ENCODE results near the gene ZNF581.

The ZNF581 gene

GRCh38 chr19:55640043-55640576 lies 3.3 kb upstream of the ZNF581 start:
- no peak for TF ChIP-seq FOXP2 (optimal IDR thresholded peaks at IDR 0.05; ENCODE audit: control extremely low read depth, extremely low read length, insufficient read depth)
- no peak for TF ChIP-seq POLR2AphosphoS5 (IDR thresholded peaks at IDR 0.05; ENCODE audit: borderline replicate concordance, low read depth, low read length)
- TF ChIP-seq EZH2 (IDR thresholded peaks at IDR 0.05), result no peak
- Histone ChIP-seq H3K27ac (peak overlapping the region; percentile 92), H3K9me3 (ENCODE audit: low read depth, low read length) (no peaks in the 10 kb centered on the region), H3K36me3 (ENCODE audit: insufficient read depth, low read length) (peaks cover 9% of the 10 kb centered on the region), H3K4me3 (peak overlapping the region; percentile 92), H3K9ac (ENCODE audit: insufficient read length) (peak overlapping the region; percentile 87)
- no peak for DNase-seq (ENCODE audit: low read depth, low spot score)

GRCh38 chr19:55640577-55641425 lies 2.6 kb upstream of the ZNF581 start, which contains the start of gene ZNF580:
ZNF580 (plus strand) TSS chr19:55641002; CDS start chr19:55642509, 1,507 bp downstream.
- TF ChIP-seq EZH2 (IDR thresholded peaks at IDR 0.05), result no peak
- no peak for TF ChIP-seq FOXP2 (optimal IDR thresholded peaks at IDR 0.05; ENCODE audit: control extremely low read depth, extremely low read length, insufficient read depth)
- TF ChIP-seq POLR2AphosphoS5 (IDR thresholded peaks at IDR 0.05; ENCODE audit: borderline replicate concordance, low read depth, low read length), result no peak; the same call in 1 of the 2 replicates
- DNase-seq (ENCODE audit: low read depth, low spot score), result no peak
- peak within 1 kb of the TSS; percentile 92 for H3K4me3 ChIP-seq

DNA sequence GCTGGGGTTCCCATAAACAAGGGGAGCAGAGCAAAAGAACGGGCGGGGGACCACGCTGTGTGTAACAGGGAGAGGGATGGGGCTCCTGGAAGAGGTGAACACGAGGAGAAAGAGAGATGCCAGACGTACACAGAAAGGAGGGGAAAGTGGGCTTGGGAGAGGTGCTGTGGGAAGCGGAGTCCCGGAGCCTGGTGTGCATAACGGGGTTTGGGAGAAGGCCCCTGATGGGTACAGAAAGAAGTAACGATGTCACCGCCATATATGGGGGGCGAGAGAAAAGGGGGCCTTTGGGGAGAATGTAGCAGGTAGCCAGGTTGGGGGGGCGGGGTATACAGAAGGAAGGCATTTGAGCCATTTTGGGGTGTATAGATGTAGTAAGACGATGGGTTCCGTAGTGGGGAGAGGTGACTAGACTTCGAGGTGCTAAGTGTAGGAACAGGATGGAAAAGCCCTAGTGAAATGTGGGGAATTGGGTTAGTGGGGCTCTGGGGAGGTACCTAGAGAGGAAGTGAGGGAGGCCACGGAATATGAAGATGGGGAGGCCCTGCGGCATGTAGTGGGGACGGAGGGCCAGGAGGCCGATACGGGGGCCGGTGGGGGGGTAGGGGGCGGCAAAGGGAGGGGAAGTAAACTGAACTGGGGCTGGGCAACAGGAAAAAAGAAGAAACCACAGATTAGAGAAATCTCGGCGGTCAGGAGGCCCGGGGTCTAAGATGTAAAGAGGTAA lies 1.9 kb upstream of the ZNF581 start:
- Histone ChIP-seq H3K27ac (peak overlapping the region; percentile 92), H3K4me3 (peak overlapping the region; percentile 92), H3K9ac (ENCODE audit: insufficient read length) (peak overlapping the region; percentile 87), H3K36me3 (ENCODE audit: insufficient read depth, low read length) (peaks cover 15% of the 10 kb centered on the region), H3K9me3 (ENCODE audit: low read depth, low read length) (no peaks in the 10 kb centered on the region)
- DNase-seq (ENCODE audit: low read depth, low spot score), result no peak
- TF ChIP-seq POLR2AphosphoS5 (IDR thresholded peaks at IDR 0.05; ENCODE audit: borderline replicate concordance, low read depth, low read length), result peak; percentile 45; the same call in 1 of the 2 replicates
- no peak for TF ChIP-seq FOXP2 (optimal IDR thresholded peaks at IDR 0.05; ENCODE audit: control extremely low read depth, extremely low read length, insufficient read depth)
- no peak for TF ChIP-seq EZH2 (IDR thresholded peaks at IDR 0.05)

More at GRCh38 chr19:55640577-55641425, 2.6 kb upstream of the ZNF581 start, which contains the start of gene ZNF580:
- Histone ChIP-seq H3K9ac (ENCODE audit: insufficient read length) (peak within 1 kb of the TSS; percentile 87), H3K36me3 (ENCODE audit: insufficient read depth, low read length) (peaks cover 15% of the 10 kb centered on the region), H3K27ac (peak within 1 kb of the TSS; percentile 92), H3K9me3 (ENCODE audit: low read depth, low read length) (no peaks in the 10 kb centered on the region)

DNA sequence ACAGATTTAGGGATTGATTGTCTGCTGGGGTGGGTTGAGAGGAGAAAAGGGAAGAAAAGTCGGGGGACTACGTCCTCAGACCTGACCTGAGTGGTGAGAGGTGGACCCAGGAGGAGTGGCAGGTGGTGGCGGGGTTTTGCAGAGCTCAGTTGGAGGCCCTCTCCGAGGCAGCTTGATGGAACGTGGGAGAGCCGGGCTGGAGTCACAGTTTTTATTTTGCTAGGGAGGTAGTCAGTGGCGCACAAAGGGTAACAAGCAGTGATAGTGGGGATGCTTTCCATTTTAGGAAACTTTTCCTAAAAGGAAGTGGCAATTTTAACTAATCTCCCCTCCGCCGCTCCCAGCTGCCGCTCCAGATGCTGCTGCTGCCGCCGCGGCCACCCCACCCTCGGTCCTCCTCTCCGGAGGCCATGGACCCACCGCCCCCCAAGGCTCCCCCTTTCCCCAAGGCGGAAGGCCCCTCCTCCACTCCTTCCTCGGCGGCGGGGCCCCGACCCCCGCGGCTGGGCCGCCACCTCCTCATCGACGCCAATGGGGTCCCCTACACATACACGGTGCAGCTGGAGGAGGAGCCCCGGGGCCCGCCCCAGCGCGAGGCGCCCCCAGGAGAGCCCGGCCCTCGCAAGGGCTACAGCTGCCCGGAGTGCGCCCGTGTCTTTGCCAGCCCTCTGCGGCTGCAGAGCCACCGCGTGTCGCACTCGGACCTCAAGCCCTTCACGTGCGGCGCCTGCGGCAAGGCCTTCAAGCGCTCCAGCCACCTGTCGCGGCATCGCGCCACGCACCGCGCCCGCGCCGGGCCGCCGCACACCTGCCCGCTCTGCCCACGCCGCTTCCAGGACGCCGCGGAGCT lies 1.1 kb upstream of the ZNF581 start:
- peak overlapping the region; percentile 92 for H3K4me3 ChIP-seq
- H3K27ac ChIP-seq, result peak overlapping the region; percentile 92
- TF ChIP-seq POLR2AphosphoS5 (IDR thresholded peaks at IDR 0.05; ENCODE audit: borderline replicate concordance, low read depth, low read length) (peak; percentile 19; the same call in 1 of the 2 replicates), FOXP2 (optimal IDR thresholded peaks at IDR 0.05; ENCODE audit: control extremely low read depth, extremely low read length, insufficient read depth) (no peak), EZH2 (IDR thresholded peaks at IDR 0.05) (no peak)
- no peaks in the 10 kb centered on the region for H3K9me3 ChIP-seq (ENCODE audit: low read depth, low read length)
- peaks cover 19% of the 10 kb centered on the region for H3K36me3 ChIP-seq (ENCODE audit: insufficient read depth, low read length)
- DNase-seq (ENCODE audit: low read depth, low spot score), result no peak
- peak overlapping the region; percentile 87 for H3K9ac ChIP-seq (ENCODE audit: insufficient read length)

GRCh38 chr19:55643887-55644176 lies 383 bp downstream of the ZNF581 start:
- no peak for DNase-seq (ENCODE audit: low read depth, low spot score)
- H3K27ac ChIP-seq, result 0 out of 2 replicates have a peak overlapping the region, but pooled peaks have one; percentile 40
- TF ChIP-seq EZH2 (IDR thresholded peaks at IDR 0.05), result no peak
- TF ChIP-seq POLR2AphosphoS5 (IDR thresholded peaks at IDR 0.05; ENCODE audit: borderline replicate concordance, low read depth, low read length), result no peak
- TF ChIP-seq FOXP2 (optimal IDR thresholded peaks at IDR 0.05; ENCODE audit: control extremely low read depth, extremely low read length, insufficient read depth), result no peak
- peaks cover 19% of the 10 kb centered on the region for H3K36me3 ChIP-seq (ENCODE audit: insufficient read depth, low read length)
- H3K9ac ChIP-seq (ENCODE audit: insufficient read length), result peak overlapping the region; percentile 94
- no peaks in the 10 kb centered on the region for H3K9me3 ChIP-seq (ENCODE audit: low read depth, low read length)
- peak overlapping the region; percentile 92 for H3K4me3 ChIP-seq

DNA sequence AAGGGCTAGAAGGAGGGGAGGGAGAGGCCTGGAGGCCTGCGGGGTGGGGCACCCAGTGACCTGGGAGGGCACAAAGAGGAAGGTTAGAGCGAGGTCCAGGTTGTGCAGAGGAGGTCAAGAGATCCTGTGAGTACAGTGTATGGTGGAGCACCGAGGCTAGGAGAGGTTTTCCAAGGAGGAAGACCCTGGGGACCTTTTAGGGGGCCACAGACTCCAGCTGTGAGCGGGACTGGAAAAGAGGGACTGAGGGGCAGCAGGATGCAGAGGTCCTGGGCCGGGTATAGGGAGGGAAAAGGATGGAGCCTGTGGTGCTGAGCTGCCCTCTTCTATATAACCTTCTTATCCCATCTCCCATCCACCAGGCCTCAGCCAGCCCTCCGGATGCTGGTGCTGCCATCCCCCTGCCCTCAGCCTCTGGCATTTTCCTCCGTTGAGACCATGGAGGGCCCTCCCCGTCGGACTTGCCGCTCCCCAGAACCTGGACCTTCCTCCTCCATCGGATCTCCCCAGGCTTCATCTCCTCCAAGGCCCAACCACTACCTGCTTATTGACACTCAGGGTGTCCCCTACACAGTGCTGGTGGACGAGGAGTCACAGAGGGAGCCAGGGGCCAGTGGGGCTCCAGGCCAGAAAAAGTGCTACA lies 863 bp downstream of the ZNF581 start:
- Histone ChIP-seq H3K36me3 (ENCODE audit: insufficient read depth, low read length) (peaks cover 19% of the 10 kb centered on the region), H3K9me3 (ENCODE audit: low read depth, low read length) (no peaks in the 10 kb centered on the region), H3K4me3 (peak overlapping the region; percentile 92), H3K27ac (no peak overlapping the region), H3K9ac (ENCODE audit: insufficient read length) (peak overlapping the region; percentile 94)
- TF ChIP-seq POLR2AphosphoS5 (IDR thresholded peaks at IDR 0.05; ENCODE audit: borderline replicate concordance, low read depth, low read length) (no peak), FOXP2 (optimal IDR thresholded peaks at IDR 0.05; ENCODE audit: control extremely low read depth, extremely low read length, insufficient read depth) (no peak), EZH2 (IDR thresholded peaks at IDR 0.05) (no peak)
- no peak for DNase-seq (ENCODE audit: low read depth, low spot score)

DNA sequence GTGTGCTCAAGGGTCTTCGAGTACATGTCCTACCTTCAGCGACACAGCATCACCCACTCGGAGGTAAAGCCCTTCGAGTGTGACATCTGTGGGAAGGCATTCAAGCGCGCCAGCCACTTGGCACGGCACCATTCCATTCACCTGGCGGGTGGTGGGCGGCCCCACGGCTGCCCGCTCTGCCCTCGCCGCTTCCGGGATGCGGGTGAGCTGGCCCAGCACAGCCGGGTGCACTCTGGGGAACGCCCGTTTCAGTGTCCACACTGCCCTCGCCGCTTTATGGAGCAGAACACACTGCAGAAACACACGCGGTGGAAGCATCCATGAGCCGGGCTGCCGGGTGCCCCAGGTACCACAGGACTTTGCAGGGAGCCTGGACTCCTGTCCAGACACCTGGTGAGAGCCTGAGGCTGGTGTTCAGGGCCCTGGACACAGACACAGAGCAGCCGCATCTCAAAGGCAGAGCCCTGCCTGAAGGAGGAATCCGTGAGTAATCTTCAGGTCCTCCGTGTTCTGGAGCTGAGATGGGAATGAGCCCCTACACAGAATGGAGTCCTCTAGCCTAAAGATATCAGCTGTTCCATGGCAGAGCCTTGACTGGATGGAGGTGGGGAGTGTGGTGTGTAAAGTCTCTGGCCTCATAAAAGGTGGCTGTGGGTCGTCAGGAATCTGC lies 1.5 kb downstream of the ZNF581 start:
- peak overlapping the region; percentile 92 for H3K4me3 ChIP-seq
- TF ChIP-seq FOXP2 (optimal IDR thresholded peaks at IDR 0.05; ENCODE audit: control extremely low read depth, extremely low read length, insufficient read depth), result no peak
- no peak for TF ChIP-seq EZH2 (IDR thresholded peaks at IDR 0.05)
- TF ChIP-seq POLR2AphosphoS5 (IDR thresholded peaks at IDR 0.05; ENCODE audit: borderline replicate concordance, low read depth, low read length), result no peak
- peaks cover 19% of the 10 kb centered on the region for H3K36me3 ChIP-seq (ENCODE audit: insufficient read depth, low read length)
- no peaks in the 10 kb centered on the region for H3K9me3 ChIP-seq (ENCODE audit: low read depth, low read length)
- H3K27ac ChIP-seq, result no peak overlapping the region
- peak overlapping the region; percentile 94 for H3K9ac ChIP-seq (ENCODE audit: insufficient read length)
- no peak for DNase-seq (ENCODE audit: low read depth, low spot score)

All from SK-N-MC (cell line).